ENCODE results near the gene SACS. TPM values are rescaled to one million over a fixed set of nuclear protein-coding genes. Genes with fewer than 3 reads are reported as not detected.
"Not testable (repeated sequence)": the region's sequence is repeated elsewhere in the genome, so short reads cannot be mapped to it uniquely, and the experiment has no call there.

SACS gene
- total RNA-seq, 1 donor from 2014 or later = 6.7 TPM

DNA sequence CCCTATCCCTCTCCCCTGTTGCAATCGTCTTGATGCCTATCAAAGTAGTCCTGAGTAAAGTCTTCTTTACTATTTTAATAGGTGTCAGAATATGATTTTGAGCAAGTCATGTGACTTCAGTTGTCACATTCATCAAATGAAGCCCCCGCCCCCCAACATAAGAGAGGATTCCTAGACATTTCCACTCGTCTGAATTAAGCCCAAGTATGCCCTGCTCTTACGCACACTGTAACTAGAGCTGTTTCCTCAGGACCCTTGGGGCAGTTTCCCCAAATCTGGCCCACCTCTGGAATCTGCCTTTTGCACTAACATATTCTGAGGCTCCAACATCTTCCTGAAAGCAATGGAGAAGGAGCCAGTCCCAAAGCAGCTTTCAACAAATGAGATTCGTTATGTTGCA lies 25.5 kb downstream of the SACS start:
- ATAC-seq = no peak

- ATAC-seq = not testable (repeated sequence)
Observed at GRCh38 chr13:23401156-23401555, 32.3 kb downstream of the SACS start.

GRCh38 chr13:23399347-23399746 lies 34.2 kb downstream of the SACS start:
- ATAC-seq = peak; percentile 60

- no peak for ATAC-seq
Observed at GRCh38 chr13:23394821-23395220, 38.7 kb downstream of the SACS start.

GRCh38 chr13:23392925-23393645 lies 40.4 kb downstream of the SACS start:
- ATAC-seq = peak; percentile 33

DNA sequence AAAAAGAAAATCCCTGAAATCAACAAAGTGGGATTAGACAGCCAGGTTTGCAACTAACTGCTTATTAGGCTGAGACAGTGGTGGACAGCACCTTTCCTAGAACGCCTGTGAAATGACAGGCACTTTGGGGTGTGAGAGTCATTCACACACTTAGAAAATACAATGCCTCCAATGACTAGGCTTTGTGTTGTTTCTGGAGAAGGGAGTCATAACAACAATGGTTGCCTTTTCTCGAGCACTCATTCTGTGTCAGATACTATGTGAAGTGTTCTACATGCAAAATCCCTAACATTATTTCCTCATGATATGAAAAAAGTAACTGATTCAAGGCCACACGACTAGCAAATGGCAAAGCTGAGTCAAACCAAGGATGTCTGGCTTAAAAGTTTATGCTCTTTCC lies 41.2 kb downstream of the SACS start:
- no peak for ATAC-seq

DNA sequence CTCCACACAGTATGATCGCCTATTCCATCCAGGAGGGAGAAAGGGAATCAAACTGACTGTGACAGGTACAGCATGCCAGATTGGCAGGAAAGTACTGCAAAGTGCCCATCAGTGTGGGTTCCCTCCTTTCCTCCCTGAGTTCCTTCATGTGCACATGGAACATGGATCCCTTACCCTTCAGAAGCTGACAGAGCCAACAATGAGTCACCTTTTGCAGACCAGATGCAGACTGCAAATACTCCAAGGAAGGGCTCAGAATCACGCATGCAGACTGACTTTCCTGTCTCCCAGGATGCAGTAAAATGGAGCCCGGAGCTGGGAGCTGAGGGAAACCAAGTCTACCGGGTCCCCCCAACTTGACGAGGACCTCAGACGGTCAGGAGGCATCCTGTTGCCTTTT lies 41.8 kb downstream of the SACS start:
- ATAC-seq = no peak

GRCh38 chr13:23386533-23386932 lies 47.0 kb downstream of the SACS start:
- no peak for ATAC-seq

DNA sequence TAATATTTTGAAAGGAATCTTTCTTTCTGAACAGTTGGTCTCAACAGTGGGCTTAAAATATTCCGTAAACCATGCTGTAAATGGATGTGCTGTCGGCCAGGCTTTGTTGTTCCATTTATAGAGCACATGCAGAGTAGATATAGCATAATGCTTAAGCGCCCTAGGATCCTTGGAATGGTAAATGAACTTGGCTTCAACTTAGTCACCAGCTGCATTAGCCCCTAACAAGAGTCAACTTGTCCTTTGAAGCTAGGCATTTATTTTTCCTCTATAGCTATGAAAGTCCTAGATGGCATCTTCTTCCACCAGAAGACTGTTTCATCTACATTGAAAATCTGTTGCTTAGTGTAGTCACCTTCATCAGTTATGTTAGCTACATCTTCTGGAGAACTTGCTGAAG lies 47.6 kb downstream of the SACS start:
- ATAC-seq = no peak

DNA sequence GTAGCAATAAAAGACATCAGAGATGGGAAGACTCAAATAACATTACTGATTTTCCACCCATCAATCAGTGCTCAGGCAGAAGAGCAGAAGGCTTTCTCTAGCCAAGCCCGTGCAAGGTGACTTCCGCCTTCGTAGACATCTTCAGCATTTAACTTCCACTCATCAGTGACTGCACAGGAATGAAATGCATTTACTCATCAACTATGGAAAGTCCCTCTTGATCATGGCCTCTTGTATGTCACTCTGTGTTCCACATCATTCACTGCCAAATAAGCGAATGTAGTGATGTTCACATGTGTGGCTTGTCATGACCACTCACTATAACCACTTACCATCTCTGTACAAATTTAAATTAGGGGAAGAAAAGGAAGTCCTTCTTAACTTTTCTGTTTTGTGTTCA lies 49.4 kb downstream of the SACS start:
- peak; percentile 68 for ATAC-seq

GRCh38 chr13:23383151-23383550 lies 50.4 kb downstream of the SACS start:
- ATAC-seq = no peak

DNA sequence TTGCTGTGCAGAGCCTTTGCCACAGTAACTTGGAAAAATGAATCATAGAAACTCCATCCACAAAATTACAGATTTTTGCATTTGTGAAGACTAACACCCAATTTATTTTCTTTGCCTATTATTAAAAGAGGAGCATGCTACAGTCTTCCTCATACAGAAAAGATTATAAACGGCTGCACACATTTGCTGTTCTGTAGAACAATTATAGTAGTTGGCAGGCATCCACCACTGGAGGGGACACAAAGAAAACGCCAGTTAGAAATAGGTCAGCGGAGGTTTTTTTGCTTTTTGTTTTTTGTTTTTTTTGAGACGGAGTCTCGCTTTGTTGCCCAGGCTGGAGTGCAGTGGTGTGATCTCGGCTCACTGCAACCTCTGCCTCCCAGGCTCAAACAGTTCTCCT lies 51.6 kb downstream of the SACS start:
- ATAC-seq = no peak

DNA sequence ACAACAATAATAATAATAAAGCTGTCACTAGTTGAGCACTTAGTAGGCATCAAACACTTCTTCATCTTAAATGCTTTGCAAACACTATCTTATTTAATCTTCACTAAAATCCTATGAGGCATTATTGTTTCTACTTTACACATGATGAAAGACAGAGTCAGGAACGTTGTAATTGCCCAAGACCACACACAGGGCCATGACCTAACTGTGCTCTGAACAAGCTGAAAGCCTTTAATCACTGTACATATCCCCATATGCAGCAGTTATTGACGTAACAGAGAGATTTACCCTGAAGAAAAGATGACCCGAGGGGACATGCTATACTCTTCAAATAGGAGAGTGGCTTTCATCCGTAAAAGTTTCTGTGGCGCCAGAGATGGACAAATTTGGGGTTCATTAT lies 53.0 kb downstream of the SACS start:
- no peak for ATAC-seq

DNA sequence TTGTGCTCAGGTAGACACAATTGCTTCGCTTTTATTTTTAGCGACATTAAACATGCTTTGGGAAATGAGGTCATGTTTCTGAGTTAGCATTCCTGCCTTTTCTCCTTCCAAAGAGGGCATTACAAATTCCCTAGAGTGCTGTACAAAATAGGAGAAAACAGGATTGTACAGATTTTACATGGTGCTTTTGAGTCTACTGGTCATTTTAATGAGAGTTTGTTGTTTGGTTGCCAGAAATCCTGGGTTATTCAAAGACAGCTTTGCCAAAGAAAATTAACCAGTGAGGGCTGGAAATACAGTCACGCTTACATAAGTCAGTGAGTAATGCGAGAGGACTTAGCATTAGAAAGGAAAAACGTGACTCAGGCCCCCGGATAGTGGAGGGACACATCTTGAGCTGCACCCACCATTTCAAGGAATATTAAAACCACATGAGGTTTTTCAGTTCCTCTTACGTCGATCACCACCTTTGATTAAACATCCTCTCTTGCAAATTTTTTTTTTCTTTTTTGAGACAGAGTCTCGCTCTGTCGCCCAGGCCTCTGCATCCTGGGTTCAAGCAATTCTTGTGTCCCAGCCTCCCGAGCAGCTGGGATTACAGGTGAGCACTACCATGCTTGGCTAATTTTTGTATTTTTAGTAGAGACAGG lies 55.4 kb downstream of the SACS start:
- ATAC-seq = peak; percentile 12

DNA sequence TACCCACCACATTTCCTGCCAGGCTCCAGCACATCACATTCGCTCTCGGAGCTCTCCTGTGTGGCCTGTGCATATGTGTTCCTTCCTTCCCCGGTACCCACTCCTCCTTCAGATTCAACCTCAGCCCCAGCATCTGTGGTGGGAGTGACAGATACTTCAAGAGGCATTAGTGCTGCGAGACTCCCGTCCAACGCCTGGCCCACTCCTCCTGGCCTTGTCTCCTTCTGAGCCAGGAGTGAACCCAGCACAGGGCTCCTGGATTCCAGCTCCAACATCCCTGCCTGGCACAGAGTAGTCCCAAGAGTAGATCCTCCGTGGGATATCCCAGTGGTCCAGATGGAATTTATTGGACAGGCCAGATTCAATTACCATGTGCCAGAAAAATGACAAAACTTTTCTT lies 55.9 kb downstream of the SACS start:
- no peak for ATAC-seq

GRCh38 chr13:23375001-23375971 lies 58.2 kb downstream of the SACS start:
- peak; percentile 96 for ATAC-seq

DNA sequence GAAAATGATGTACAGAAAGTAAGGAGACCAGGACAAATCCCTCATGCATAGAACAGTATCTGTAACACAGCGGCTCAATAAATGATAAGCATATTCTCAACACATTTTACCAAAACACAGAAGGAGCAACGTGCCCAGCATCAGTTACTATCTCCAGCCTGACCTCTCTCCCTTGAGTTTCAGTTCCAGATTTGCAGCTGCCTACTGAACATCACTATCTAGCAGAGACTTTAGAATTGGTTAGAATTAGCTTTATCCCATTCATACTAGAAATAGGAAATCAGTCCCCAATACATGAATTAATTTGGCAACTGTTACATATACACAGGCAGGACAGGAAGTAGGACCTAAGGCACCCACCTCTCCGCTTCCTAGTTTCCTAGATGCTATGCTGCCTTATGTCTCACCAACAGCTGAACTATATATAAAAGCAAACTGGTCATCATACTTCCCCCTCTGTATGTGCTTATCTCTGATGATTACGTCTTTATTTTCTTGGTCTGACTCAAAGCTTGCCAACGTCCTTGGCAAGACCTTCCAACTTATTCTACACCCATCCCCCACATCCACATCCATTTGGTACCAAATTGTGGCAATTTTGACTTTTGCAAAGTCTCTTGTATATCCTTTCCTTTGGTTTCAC lies 61.1 kb downstream of the SACS start:
- no peak for ATAC-seq

DNA sequence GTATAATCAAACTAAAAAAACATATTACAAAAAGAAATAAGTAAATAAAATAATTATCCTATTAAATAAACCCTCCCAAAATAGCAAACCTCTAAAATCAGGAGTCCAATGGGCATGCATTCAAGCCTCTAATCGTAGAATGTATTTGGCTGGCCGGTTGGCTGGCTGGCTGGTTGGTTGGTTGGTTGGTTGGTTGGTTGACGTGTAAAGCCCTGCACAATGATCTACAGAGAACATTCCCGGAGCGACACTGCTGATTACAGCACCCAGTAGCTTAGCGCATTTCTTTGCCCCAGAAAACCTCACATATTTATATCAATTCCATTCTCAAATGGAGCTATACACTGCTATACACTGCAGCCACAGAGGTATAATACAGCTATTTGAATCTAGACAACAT lies 65.6 kb downstream of the SACS start:
- no peak for ATAC-seq

DNA sequence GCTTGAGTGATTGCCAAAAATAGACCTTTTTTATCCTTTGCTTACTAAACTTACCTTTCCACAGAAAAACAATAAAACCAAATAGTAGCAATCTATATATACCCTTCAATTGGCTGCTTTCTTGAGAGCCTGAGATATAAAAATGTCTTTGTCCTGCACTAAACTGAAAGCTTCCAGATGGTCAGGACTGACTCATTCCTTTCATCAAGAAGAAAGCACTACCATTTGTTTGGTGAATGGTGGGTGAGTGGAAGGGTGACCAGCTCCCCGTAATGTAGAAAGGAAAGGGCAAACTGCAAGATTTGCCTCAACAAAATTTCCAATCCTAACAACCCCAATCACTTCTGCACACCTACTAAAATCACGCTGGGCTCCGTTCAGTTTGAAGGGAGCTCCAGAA lies 67.8 kb downstream of the SACS start:
- no peak for ATAC-seq

- ATAC-seq = no peak
Observed at GRCh38 chr13:23359882-23360281, 73.6 kb downstream of the SACS start.

GRCh38 chr13:23357349-23357748 lies 76.2 kb downstream of the SACS start:
- no peak for ATAC-seq

- no peak for ATAC-seq
Observed at GRCh38 chr13:23356368-23356767, 77.1 kb downstream of the SACS start.

DNA sequence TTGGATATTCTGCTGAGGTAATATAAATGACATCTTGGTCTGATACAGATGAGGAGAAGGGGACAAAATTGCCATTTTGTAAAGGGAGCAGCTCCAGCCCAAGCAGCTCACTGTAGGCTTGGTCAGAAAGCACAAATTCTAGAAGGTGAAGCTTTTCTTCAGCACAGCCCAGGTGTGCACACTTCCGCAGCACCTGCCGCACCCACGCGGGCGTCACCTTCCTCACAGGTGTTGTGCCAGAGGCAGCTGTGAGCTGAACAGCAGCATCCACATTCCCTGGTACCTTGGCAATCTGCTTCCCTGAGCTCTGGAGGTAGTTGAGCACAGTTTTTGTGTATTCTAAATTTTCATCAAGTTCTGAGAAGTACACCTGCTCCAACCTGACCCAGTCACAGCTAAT lies 79.0 kb downstream of the SACS start:
- ATAC-seq = no peak

Data from esophagus mucosa (tissue), 1 donor.